Ascending aorta (tissue), 2 donors: ENCODE data around the gene C2orf92. TPM values are rescaled to one million over a fixed set of nuclear protein-coding genes. Genes with fewer than 3 reads are reported as not detected.

Source experiments
- DNase-seq, 2 donors: peaks; one replicate each; pipeline ENCODE4 v3.0.0-alpha.2; 2019; ENCODE audit warnings: low spot score in 2 of 2
- H3K27ac ChIP-seq, 2 donors: fragments of 200-600 bp; sonication (generic); one replicate each; pipeline ENCODE4 v1.5.1; 2016 to 2017; ENCODE audit warnings: mild to moderate bottlenecking in 1 of 2
- H3K27me3 ChIP-seq: fragments of 200-600 bp; sonication (generic); one replicate; pipeline ENCODE4 v1.5.1; 2017
- H3K36me3 ChIP-seq, 2 donors: fragments of 200-600 bp; sonication (generic); one replicate each; pipeline ENCODE4 v1.5.1; 2016
- H3K4me1 ChIP-seq, 2 donors: fragments of 200-600 bp; sonication (generic); one replicate each; pipeline ENCODE4 v1.5.1; 2016 to 2017; ENCODE audit warnings: mild to moderate bottlenecking in 1 of 2
- H3K4me3 ChIP-seq, 2 donors: fragments of 200-600 bp; sonication (generic); one replicate each; pipeline ENCODE4 v1.5.1; 2016 to 2017; ENCODE audit warnings: mild to moderate bottlenecking in 1 of 2
- H3K9me3 ChIP-seq, 2 donors: fragments of 200-600 bp; sonication (generic); one replicate each; pipeline ENCODE4 v1.5.1; 2016
- CTCF ChIP-seq, 3 experiments: fragments of 200-600 bp in 2 of 3; fragments of 450-650 bp in 1 of 3; sonication (generic) in 2 of 3; IDR thresholded peaks; one replicate each; pipeline ENCODE4 v1.5.1; 2016 to 2019; ENCODE audit warnings: antibody characterized with exemption in 3 of 3, mild to moderate bottlenecking in 1 of 3, moderate library complexity in 1 of 3
- intact Hi-C: fragments of 100-400 bp; cut with DNase I; formaldehyde crosslinking; loops from one replicate; pipeline ENCODE4 v1.15.1; 2023
- total RNA-seq: library from RNA; depleted of rRNA; stranded (reverse); fragments of >200 nt; gene quantifications from one replicate; pipeline ENCODE4 v1.1.0, GENCODE V29; 2016

The C2orf92 gene
- total RNA-seq, 1 donor from 2014 or later: 4.6 TPM

GRCh38 chr2:97741251-97741650, 71.7 kb downstream of the C2orf92 start:
- H3K27ac ChIP-seq: no peak overlapping the region
- no peak for TF ChIP-seq CTCF (IDR thresholded peaks at IDR 0.05)
- intact Hi-C loops: no loop called here
- no peak for DNase-seq
- H3K4me1 ChIP-seq: no peaks in the 10 kb centered on the region
- no peak overlapping the region for H3K4me3 ChIP-seq
- H3K36me3 ChIP-seq: no peaks in the 10 kb centered on the region
- no peaks in the 10 kb centered on the region for H3K27me3 ChIP-seq
- no peaks in the 10 kb centered on the region for H3K9me3 ChIP-seq

GRCh38 chr2:97741686-97742085, 72.2 kb downstream of the C2orf92 start:
- Histone ChIP-seq H3K27me3 (no peaks in the 10 kb centered on the region), H3K4me3 (no peak overlapping the region), H3K36me3 (no peaks in the 10 kb centered on the region), H3K4me1 (no peaks in the 10 kb centered on the region), H3K27ac (no peak overlapping the region), H3K9me3 (no peaks in the 10 kb centered on the region)
- intact Hi-C loops: no loop called here
- DNase-seq: no peak
- no peak for TF ChIP-seq CTCF (IDR thresholded peaks at IDR 0.05)

DNA sequence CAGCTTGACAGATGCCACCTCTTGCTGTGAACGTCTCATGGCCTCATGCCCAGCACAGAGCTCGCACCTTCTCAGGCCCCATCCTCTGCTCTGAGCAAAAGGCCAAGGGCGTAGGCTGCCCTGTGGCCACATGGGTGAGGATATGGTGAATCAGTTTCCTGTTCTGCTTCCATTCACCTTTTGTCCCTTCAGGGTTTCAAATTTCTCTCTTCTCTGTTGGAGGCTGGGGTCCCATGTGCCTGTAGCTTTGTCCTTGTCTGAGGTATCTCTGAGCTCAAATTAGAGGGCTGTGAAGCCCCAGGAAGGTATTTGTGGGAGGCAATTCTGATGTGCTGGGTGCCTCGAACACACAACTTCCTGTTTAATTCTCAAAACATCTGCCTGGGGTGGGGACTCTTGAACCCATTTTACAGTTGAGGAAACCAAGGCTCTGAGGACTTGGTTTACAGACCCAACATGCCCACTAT, 72.9 kb downstream of the C2orf92 start:
- H3K4me1 ChIP-seq: no peaks in the 10 kb centered on the region
- no peak overlapping the region for H3K27ac ChIP-seq
- H3K27me3 ChIP-seq: no peaks in the 10 kb centered on the region
- H3K9me3 ChIP-seq: no peaks in the 10 kb centered on the region
- no peaks in the 10 kb centered on the region for H3K36me3 ChIP-seq
- intact Hi-C loops: no loop called here
- no peak overlapping the region for H3K4me3 ChIP-seq
- TF ChIP-seq CTCF (IDR thresholded peaks at IDR 0.05): no peak
- no peak for DNase-seq

DNA sequence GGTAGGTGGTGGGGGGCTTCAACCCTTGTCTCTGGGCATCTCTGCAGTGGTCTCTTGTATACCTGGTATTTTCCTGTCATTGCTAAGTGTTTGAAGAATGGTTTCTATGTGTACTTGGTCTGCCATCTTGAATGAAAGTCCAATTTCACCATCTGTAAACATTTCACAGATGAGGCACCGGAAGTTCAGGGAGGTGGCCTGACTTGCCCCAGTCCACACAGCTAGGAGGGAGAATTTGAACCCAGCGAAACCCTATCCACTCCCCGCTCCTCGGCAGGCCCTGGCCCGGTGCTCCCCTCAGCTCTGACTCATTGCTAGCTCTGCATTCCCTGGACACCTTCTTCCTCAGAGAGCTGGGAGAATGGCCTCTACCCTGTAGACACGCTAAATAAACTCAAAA, 74.4 kb downstream of the C2orf92 start:
- intact Hi-C loops: no loop called here
- Histone ChIP-seq H3K4me1 (no peaks in the 10 kb centered on the region), H3K4me3 (no peak overlapping the region), H3K36me3 (no peaks in the 10 kb centered on the region), H3K9me3 (no peaks in the 10 kb centered on the region), H3K27ac (no peak overlapping the region), H3K27me3 (no peaks in the 10 kb centered on the region)
- no peak for TF ChIP-seq CTCF (IDR thresholded peaks at IDR 0.05)
- DNase-seq: no peak

- Histone ChIP-seq H3K4me1 (no peaks in the 10 kb centered on the region), H3K36me3 (no peaks in the 10 kb centered on the region), H3K4me3 (no peak overlapping the region), H3K27me3 (no peaks in the 10 kb centered on the region), H3K9me3 (no peaks in the 10 kb centered on the region), H3K27ac (no peak overlapping the region)
- no peak for DNase-seq
- TF ChIP-seq CTCF (IDR thresholded peaks at IDR 0.05): no peak
- intact Hi-C loops: no loop called here
These were observed 76.1 kb downstream of the C2orf92 start for GRCh38 chr2:97745474-97746174.

GRCh38 chr2:97747285-97747684, 77.8 kb downstream of the C2orf92 start:
- H3K4me3 ChIP-seq: no peak overlapping the region
- no peak overlapping the region for H3K27ac ChIP-seq
- no peaks in the 10 kb centered on the region for H3K4me1 ChIP-seq
- no peaks in the 10 kb centered on the region for H3K27me3 ChIP-seq
- no peak for DNase-seq
- intact Hi-C loops: no loop called here
- no peaks in the 10 kb centered on the region for H3K36me3 ChIP-seq
- H3K9me3 ChIP-seq: no peaks in the 10 kb centered on the region
- no peak for TF ChIP-seq CTCF (IDR thresholded peaks at IDR 0.05)
